Fibroblast of lung (primary cell): Measurements from ENCODE around the gene REPS2. TPM values are rescaled to one million over a fixed set of nuclear protein-coding genes. Genes with fewer than 3 reads are reported as not detected.
A peak's percentile ranks its signal among the peaks of the same experiment; 100 is the strongest.

ENCODE experiments used
- DNase-seq, 2 donors: peaks; one replicate each; pipeline versions ENCODE4 v3.0.0 to v3.0.0-alpha.2; 2010; ENCODE audit warnings: low read depth in 2 of 2
- H2AFZ ChIP-seq: 2 replicates; pipeline ENCODE4 v1.5.1; 2012; ENCODE audit warnings: low read length, control low read depth, inconsistent platforms
- H3K27ac ChIP-seq: 2 replicates; pipeline ENCODE4 v1.5.1; 2011; ENCODE audit warnings: low read length, control low read depth; ENCODE audit not compliant: insufficient read depth
- H3K27me3 ChIP-seq: 2 replicates; pipeline ENCODE4 v1.5.1; 2011; ENCODE audit warnings: mild to moderate bottlenecking, low read length; ENCODE audit not compliant: control insufficient read depth, insufficient read depth
- H3K36me3 ChIP-seq: 2 replicates; pipeline ENCODE4 v1.5.1; 2011; ENCODE audit warnings: low read length; ENCODE audit not compliant: control insufficient read depth, insufficient read depth
- H3K4me1 ChIP-seq: 2 replicates; pipeline ENCODE4 v1.5.1; 2011; ENCODE audit warnings: low read length; ENCODE audit not compliant: control insufficient read depth, insufficient read depth; ENCODE audit errors: extremely low read depth
- H3K4me2 ChIP-seq: 2 replicates; pipeline ENCODE4 v1.5.1; 2011; ENCODE audit warnings: low read length, control low read depth; ENCODE audit not compliant: insufficient read depth; ENCODE audit errors: extremely low read depth
- H3K4me3 ChIP-seq, 4 experiments: fragments of 200-600 bp in 1 of 4; sonication (generic) in 1 of 4; replicated peaks in 1 of 4; 2 replicates each; pipeline ENCODE4 v1.5.1; 2011 to 2016; ENCODE audit warnings: low read length in 4 of 4, low read depth in 3 of 4, mild to moderate bottlenecking in 3 of 4, control low read depth in 2 of 4, inconsistent platforms in 1 of 4, mixed read lengths in 1 of 4; ENCODE audit not compliant: insufficient read depth in 1 of 4; ENCODE audit errors: control extremely low read depth in 1 of 4
- H3K79me2 ChIP-seq: 2 replicates; pipeline ENCODE4 v1.5.1; 2012; ENCODE audit warnings: mild to moderate bottlenecking, low read length, inconsistent platforms; ENCODE audit not compliant: control insufficient read depth, insufficient read depth
- H3K9ac ChIP-seq: 2 replicates; pipeline ENCODE4 v1.5.1; 2011; ENCODE audit warnings: mild to moderate bottlenecking, low read length, control low read depth; ENCODE audit not compliant: insufficient read depth
- H3K9me3 ChIP-seq: 2 replicates; pipeline ENCODE4 v1.5.1; 2012; ENCODE audit warnings: low read depth, low read length; ENCODE audit not compliant: control insufficient read depth, insufficient read depth
- H4K20me1 ChIP-seq: 2 replicates; pipeline ENCODE4 v1.5.1; 2011; ENCODE audit warnings: low read length; ENCODE audit not compliant: control insufficient read depth, insufficient read depth; ENCODE audit errors: extremely low read depth
- EZH2 ChIP-seq: IDR thresholded peaks from 2 replicates; pipeline ENCODE4 v1.5.1; 2012; ENCODE audit warnings: low read length, control low read depth, mild to moderate bottlenecking; ENCODE audit errors: missing control alignments
- polyA plus RNA-seq, 2 donors: library from polyadenylated mRNA; depleted of rRNA in 1 of 2; stranded (reverse) in 1 of 2; unstranded in 1 of 2; fragments of >200 nt; gene quantifications; 2 replicates each; pipeline ENCODE4 v1.2.1, GENCODE V29; 2011 to 2012; ENCODE audit warnings: missing spikeins in 1 of 2
- total RNA-seq: library from RNA; depleted of rRNA; stranded (reverse); fragments of >200 nt; gene quantifications from 2 replicates; pipeline ENCODE4 v1.2.1, GENCODE V29; 2014
- TF ChIP-seq, protein P1 (sequence below), 2 donors: IDR thresholded peaks in 1 of 2; conservative IDR thresholded peaks in 1 of 2; 1 replicate in 1 of 2; 2 replicates in 1 of 2; pipeline ENCODE4 v1.5.1; 2011 to 2012; ENCODE audit warnings: low read length in 2 of 2, control low read depth in 1 of 2, inconsistent platforms in 1 of 2, low read depth in 1 of 2, mild to moderate bottlenecking in 1 of 2

Gene REPS2
- total and polyA plus RNA-seq, 2 donors (not counting 1 experiment from before 2014, with no cell fraction given): 0.27 to 0.50 TPM

DNA sequence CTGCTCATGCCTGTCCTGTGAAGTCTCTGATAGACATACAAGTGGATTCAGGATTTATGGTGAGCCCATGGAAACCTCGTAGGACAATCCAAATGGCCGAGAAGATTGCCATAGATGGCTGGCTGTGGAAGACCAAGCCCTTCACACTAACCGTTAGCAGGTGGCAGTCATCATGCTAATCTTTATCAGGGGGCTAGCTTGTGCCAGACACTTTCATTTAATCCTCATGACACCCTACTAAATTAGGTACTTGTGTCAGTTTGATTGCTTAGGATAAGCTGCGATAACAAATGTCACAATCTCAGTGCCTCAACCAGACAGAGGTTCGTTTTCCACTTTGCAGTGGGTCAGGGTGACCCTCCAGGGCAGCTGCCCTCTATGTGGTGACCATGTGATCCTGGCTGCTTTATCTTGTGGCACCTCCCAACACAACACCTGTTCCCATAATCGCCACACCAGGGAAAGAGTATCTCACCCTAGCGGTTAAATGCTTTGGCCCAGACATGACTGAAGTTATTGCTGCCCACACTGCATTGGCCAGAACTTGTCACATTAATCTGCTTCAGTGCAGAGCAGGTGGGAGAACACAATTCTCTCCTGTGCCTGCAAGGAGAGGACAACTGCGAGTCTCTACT, 60.8 kb downstream of the REPS2 start:
- no peak overlapping the region for H2AFZ ChIP-seq
- H3K4me3 ChIP-seq: no peak overlapping the region
- H3K9me3 ChIP-seq: no peaks in the 10 kb centered on the region
- no peaks in the 10 kb centered on the region for H3K79me2 ChIP-seq
- no peaks in the 10 kb centered on the region for H3K36me3 ChIP-seq
- H3K9ac ChIP-seq: no peak overlapping the region
- DNase-seq: peak; percentile 23 to 43
- no peaks in the 10 kb centered on the region for H3K4me1 ChIP-seq
- H3K27ac ChIP-seq: no peak overlapping the region
- H3K27me3 ChIP-seq: peaks cover 3% of the 10 kb centered on the region
- no peaks in the 10 kb centered on the region for H4K20me1 ChIP-seq
- TF ChIP-seq, protein P1, sequence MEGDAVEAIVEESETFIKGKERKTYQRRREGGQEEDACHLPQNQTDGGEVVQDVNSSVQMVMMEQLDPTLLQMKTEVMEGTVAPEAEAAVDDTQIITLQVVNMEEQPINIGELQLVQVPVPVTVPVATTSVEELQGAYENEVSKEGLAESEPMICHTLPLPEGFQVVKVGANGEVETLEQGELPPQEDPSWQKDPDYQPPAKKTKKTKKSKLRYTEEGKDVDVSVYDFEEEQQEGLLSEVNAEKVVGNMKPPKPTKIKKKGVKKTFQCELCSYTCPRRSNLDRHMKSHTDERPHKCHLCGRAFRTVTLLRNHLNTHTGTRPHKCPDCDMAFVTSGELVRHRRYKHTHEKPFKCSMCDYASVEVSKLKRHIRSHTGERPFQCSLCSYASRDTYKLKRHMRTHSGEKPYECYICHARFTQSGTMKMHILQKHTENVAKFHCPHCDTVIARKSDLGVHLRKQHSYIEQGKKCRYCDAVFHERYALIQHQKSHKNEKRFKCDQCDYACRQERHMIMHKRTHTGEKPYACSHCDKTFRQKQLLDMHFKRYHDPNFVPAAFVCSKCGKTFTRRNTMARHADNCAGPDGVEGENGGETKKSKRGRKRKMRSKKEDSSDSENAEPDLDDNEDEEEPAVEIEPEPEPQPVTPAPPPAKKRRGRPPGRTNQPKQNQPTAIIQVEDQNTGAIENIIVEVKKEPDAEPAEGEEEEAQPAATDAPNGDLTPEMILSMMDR (conservative IDR thresholded peaks at IDR 0.05 in 1 of 2, IDR thresholded peaks at IDR 0.05 in 1 of 2; ENCODE audit: low read depth in 1 of 2, low read length in 2 of 2): peak; percentile 43 to 54
- TF ChIP-seq EZH2: no peak
- no peak overlapping the region for H3K4me2 ChIP-seq

DNA sequence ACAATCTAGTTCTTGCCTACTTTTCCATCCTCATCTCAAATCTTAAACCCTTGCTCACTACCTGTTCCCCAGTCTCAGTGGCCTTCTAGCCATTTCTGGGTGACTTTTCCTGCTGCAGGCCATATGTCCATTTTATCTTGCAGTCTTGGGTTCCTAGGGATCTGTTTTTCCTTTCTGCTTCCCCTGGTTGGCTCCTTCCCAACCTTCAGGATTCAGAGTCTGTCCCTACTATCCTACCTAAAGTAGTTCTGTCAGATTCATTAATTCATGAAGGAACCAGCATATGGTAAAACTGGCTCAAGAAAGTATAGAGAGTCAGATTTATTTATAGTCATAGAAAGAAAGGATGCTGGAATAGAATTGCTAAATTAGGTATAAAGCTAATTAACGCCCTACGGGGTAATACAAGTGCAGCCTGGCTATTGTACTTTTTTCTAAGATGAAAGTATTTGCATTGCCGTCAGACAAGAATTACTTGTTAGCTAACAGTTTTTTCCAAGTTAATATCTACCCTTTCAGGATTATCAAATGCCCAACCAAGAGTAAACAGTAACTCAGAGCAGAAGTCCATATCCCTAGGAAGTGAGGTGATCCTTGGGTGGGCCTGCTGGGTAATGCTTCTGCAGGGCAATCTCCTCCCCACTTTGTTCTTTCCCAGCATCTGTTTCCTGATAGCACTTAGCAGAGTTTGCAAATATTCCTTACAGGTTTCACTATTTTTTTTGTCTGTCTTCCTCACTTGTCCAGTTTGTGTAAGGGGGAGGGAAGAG, 63.6 kb downstream of the REPS2 start:
- Histone ChIP-seq H3K36me3 (no peaks in the 10 kb centered on the region), H4K20me1 (no peaks in the 10 kb centered on the region), H3K79me2 (no peaks in the 10 kb centered on the region), H3K27me3 (no peaks in the 10 kb centered on the region), H2AFZ (no peak overlapping the region), H3K4me3 (no peak overlapping the region), H3K27ac (no peak overlapping the region), H3K4me1 (no peaks in the 10 kb centered on the region), H3K9ac (no peak overlapping the region), H3K4me2 (no peak overlapping the region), H3K9me3 (no peaks in the 10 kb centered on the region)
- no peak for DNase-seq
- no peak for TF ChIP-seq EZH2
- TF ChIP-seq, protein P1 (conservative IDR thresholded peaks at IDR 0.05 in 1 of 2, IDR thresholded peaks at IDR 0.05 in 1 of 2; ENCODE audit: low read depth in 1 of 2, low read length in 2 of 2): no peak

DNA sequence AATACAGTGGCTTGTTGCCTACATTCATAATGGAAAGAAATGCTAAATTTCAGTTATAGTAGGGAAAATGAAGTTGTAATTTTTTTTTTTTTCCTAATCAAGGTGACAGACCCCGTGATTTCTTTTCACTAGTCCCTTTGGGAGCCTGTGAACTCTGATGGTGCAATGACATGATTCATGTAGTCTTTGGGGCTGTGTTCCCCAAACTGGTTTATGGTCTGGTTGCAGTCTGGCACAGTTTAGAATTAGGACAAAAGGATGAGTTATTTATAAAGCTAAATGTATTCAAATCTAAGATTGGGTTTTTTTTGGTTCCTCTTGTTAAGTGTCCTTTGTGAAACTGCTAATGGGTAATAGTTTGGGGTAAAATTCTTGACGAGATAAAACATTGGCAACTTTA, 66.0 kb downstream of the REPS2 start:
- no peak for DNase-seq
- Histone ChIP-seq H3K79me2 (no peaks in the 10 kb centered on the region), H3K9ac (no peak overlapping the region), H3K27ac (no peak overlapping the region), H2AFZ (no peak overlapping the region), H3K4me2 (no peak overlapping the region), H3K4me3 (no peak overlapping the region), H3K9me3 (no peaks in the 10 kb centered on the region), H3K27me3 (no peaks in the 10 kb centered on the region), H3K36me3 (no peaks in the 10 kb centered on the region), H4K20me1 (no peaks in the 10 kb centered on the region), H3K4me1 (no peaks in the 10 kb centered on the region)
- no peak for TF ChIP-seq EZH2
- TF ChIP-seq, protein P1 (conservative IDR thresholded peaks at IDR 0.05 in 1 of 2, IDR thresholded peaks at IDR 0.05 in 1 of 2; ENCODE audit: low read depth in 1 of 2, low read length in 2 of 2): no peak
